ENCODE results near the gene CASP4.
"Not testable (repeated sequence)": the region's sequence is repeated elsewhere in the genome, so short reads cannot be mapped to it uniquely, and the experiment has no call there.

CASP4 gene

DNA sequence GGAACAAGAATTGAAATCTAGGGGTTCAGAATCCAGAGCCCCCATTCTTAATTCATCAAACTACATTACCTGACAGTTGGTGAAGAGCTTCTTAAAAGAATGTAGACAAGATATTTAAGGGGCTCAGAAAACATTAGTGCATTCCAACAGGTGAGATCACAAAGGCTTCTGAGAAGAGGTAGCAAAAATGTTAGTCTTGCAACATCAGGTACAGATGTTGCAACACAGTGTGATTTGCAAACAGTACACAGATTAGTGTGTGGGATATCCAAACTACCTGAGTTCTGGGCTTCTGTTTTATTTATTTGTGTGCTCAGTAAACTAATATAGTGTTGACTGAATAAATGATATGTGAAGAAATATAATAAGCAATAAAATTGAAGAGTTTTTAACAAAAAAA lies 11.8 kb downstream of the CASP4 start:
- no peak for DNase-seq (ENCODE audit: low read depth)

DNA sequence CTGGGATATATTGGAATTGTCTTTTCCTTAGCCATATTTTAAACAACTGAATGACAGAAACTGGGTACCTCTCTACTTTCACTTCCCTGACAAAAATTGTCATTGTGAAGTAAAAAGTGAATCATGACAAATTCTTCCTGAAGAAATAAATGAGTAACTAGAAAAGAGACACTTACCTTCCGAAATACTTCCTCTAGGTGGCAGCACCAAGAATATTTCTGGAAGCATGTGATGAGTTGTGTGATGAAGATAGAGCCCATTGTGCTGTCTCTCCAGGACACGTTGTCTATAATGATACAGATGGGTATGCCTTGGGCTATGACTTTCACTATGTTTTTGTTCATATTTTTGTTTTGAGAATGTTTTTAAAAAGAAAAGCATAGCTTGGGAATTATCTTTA lies 21.5 kb downstream of the CASP4 start:
- DNase-seq (ENCODE audit: low read depth) = no peak

DNA sequence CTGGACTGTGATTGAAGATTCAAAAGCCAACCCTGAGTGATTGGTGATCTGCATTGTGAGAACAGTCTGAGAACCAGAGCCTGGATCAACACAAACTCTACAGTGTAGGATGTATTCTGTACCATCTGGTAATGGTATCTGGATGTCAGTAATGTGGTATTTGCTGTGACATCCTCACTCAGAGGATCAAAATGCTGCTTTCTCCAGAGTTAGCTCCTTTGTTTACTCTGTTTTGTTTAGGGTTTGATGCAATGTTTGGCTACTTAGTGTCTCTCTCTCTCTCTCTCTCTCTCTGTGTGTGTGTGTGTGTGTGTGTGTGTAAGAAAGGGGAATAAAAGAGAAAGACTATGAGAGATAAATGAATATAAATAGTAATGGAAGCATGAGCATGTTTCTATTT lies 24.3 kb downstream of the CASP4 start:
- no peak for DNase-seq (ENCODE audit: low read depth)

DNA sequence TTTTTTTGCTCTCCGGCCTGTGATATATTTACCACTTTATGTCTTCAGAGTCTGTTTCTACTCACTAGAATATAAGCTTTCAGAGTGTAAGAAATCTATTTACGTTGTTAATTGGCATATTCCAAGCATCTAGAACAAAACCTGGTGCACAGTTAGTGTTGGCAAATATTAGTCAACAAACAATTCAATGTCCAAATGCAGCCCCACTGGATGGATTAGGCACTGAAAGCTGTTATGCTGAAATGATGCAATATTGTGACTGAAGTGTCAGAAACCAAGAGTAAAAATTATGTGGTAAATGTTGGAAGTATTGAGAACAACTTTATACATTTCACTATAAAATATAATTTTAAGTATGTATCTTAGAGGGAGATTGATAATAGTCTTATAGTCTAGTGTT lies 24.8 kb downstream of the CASP4 start:
- no peak for DNase-seq (ENCODE audit: low read depth)

DNA sequence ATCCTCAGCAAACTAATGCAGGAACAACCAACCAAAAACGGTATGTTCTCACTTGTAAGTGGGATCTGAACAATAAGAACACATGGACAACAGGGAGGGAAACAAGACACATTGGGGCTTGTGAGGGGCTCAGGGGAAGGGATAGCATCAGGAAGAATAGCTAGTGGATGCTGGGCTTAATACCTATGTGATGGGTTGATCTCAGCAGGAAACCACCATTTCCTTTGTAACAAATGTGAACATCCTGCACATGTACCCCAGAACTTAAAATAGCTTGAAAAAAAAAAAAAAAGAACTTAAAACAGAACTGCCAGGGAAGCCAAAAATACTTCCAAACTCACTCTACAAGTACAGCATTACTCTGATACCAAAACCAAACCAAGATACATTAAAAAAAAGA lies 33.8 kb downstream of the CASP4 start:
- no peak for DNase-seq (ENCODE audit: low read depth)

DNA sequence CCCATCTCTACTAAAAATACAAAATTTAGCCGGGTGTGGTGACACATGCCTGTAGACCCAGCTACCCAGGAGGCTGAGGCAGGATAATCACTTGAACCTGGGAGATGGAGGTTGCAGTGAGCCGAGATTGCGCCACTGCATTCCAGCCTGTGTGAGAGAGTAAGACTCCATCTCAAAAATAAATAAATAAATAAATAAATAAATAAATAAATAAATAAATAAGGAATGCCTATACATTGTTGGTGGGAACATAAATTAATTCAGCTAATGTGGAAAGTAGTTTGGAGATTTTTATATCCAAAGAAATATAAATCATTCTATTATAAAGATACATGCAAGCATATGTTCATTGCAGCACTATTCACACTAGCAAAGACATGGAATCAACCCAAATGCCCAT lies 34.3 kb downstream of the CASP4 start:
- not testable (repeated sequence) for DNase-seq (ENCODE audit: low read depth)

DNA sequence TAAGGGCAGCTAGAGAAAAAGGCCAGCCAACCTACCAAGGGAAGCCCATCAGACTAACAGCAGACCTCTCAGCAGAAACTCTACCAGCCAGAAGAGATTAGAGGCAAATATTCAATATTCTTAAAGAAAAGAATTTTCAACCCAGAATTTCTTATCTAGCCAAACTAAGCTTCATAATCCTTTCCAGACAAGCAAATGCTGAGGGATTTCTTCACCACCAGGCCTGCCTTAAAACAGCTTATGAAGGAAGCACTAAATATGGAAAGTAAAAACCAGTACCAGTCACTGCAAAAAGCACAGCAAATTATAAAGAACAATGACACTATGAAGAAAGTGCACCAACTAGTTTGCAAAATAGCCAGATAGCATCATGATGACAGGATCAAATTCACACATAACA lies 39.6 kb downstream of the CASP4 start:
- DNase-seq (ENCODE audit: low read depth) = no peak

DNA sequence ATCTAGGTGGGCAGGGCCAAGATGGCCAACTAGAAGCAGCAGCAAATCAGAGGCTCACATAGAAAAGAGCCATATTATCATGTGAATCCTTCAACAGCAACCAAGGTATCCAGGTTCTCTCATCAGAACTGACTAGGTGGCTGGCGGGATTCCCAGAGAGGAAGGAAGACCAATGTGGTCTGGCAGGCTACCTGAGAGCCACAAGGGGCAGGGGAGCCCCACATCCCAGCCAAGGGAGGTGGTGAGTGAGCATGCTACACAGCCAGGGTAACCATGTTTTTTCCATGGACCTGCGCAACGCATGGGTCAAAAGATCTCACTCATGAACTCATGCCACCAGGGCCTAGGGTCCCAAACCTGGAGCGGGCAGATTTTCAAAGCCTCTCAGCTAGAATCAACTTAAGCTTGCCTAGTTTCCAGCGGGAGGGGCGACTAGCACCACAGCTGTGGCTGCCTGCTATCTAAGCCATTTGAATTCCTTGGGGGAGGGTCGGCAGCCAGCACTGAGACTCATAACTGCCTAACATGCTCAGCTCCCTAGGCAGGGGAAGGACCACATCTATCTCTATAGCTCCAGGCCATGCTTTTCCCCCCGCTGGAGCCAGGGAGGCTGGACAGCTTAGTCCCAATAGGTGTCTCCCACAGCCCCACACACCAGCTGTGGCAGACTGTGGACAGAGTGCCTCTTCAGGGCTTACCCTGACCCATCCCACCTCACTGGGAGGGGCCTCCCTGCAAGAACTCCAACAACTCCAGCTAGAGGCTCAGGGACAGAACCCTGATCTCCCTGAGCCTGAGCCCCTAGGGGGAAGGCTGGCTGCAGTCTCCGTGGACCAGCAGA lies 41.4 kb downstream of the CASP4 start:
- no peak for DNase-seq (ENCODE audit: low read depth)

DNA sequence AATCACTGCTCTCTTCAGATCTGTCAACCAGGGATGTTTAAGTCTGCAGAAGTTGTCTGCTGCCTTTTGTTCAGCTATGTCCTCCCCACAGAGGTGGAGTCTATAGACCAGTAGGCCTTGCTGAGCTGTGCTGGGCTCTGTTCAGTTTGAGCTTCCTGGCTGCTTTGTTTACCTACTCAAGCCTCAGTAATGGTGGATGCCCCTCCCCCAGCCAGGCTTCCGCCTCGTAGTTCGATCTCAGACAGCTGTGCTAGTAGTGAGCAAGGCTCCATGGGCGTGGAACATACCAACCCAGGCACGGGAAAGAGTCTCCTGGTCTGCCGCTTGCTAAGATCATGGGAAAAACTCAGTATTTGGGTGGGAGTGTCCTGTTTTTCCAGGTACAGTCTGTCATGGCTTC lies 42.5 kb downstream of the CASP4 start:
- DNase-seq (ENCODE audit: low read depth) = no peak

DNA sequence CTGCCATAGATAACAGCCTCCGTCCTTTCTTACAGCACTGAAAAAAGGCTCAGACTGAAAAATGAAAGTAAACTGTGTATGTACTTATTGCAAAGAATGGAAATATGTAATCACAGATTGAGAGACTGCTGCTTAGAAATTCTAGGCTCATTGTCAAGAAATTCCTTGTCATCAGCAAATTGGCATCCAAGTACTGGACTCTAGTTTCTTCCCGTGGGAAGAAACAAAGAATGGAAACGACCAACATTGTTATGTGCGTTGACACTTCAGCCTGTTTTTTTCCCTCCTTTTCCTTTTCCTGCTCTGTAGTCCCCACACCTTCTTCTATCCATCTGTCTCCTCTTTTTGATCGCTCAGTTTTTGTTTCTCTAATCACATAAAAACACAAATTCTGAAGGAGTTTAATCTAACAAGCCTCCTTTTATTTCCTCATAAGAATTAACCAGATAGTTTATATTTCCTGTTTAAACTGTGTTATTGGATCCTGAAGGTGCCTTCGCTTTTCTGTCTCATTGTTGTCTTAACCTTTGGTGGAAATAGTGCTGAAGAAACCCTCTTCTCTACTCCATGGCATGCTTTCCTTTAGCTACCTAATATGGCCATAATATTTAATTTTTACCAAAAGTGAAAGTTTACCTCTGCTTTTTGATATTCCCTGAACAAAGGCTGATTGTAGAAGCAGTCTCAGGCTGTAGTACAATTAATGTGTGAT lies 50.1 kb downstream of the CASP4 start:
- DNase-seq (ENCODE audit: low read depth) = no peak

DNA sequence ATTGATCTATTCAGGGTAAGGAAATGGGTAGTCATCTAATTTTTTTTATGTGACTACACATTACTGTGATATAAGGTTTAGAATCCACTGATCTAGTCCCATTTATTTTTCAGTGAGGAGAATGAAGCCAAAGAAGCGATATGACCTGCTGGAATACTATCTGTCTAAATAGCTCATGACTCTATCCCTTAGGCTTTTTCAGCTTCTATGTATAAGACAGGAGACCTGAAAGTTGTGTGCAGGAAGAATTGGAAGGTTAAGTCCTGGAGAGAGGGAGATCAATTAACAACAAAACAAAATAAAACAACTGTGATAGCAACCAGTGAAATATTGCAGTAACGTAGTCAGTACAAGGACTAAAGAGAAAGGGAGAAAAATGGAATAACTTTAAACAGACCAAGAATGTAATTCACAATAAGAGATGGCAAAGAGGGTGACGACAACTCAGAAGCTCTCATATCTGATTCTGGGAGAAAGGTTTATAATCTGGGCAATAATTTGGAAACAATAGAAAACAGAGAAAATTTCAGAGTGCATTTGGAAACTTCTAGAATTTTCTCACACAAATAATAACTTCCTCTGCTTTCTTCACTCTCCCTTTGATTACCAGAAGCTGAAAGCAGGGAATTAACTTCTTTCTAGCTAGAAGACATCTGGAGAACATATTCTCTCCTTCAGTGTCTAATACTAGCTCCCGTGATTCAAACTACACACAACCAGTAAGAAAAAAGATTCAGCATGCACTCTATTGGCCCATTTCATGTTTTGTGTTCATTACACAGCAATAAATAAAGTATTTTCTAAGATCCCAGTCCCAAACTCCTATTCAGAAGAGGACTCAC lies 50.9 kb downstream of the CASP4 start:
- DNase-seq (ENCODE audit: low read depth) = no peak

DNA sequence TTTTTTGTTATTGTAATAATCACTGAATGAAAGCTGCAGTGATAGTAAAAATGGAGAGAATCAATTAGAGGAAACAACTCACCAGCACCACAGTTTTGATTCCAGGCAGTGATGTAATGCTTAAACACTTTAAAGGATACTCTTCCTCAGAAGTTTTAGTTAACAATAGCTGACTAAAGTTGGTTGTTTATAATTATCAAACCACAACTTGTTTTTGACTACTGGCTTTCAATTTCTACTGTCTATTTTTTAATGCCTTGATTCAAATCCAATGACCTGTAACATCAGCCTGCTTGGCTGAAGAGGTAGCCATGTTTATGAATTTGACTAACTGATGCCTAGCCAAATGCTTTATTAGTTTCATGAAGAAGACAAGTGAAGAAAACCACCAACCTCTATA lies 51.9 kb downstream of the CASP4 start:
- no peak for DNase-seq (ENCODE audit: low read depth)

DNA sequence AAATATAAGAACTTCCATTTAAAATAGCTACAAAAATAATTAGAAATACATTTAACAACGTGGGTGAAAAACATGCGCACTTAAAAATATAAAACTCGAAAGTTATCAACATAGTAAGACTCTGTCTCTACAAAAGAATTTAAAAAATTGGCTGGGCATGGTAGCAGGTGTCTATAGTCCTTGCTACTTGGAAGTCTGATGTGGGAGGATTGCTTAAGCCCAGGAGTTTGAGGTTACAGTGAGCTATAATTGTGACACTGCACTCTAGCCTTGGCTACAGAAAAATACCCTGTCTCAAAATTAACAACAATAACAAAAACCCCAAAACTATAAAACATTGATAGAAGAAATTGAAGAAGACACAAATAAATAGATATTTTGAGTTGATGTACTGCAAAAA lies 56.3 kb downstream of the CASP4 start:
- no peak for DNase-seq (ENCODE audit: low read depth)

DNA sequence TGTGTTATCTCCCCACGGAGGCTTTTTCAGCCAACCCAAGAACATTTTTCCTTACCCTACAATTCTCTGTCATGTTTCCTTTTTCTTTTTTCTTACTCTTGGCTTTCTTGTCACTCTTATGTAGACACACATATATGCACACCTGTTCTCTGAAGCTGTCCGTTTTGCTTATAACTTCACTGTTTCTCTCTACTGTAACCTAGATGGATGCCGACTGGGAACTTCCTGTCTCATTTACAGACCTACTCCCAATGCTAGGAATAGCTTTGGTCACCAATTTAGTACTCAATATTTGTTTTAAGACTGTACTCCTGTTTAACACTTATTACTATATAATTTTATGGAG lies 60.2 kb downstream of the CASP4 start:
- no peak for DNase-seq (ENCODE audit: low read depth)

DNA sequence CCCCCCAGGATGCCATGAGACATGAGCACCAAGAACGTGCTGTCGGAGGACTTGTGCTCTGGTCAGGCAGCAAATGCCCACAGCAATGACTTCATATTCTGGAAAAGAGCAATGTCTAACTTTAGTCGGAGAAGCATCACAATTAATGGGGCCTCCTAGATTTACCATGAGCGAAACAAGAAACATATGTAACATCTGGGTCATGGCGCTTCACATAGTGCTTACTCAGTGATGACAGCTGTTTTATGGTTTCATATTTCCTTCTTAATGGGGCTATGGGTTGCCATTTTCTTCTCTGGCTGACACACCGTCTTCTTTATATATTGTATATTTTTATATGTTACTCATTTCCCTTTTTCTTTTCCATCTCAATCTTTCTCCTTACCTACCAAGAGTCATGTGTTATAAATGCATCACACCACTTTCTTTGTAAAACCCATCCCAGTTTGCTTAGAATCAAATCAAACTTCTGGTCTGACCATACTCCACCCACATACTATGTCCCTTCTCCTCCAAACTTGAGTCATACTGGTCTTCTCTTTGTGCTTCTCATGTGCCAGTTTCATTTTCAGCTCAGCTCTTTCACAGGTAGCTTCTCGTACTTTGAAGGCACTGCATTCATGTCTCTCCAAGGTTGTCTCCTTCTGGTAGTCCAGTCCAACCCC lies 60.7 kb downstream of the CASP4 start:
- DNase-seq (ENCODE audit: low read depth) = no peak

DNA sequence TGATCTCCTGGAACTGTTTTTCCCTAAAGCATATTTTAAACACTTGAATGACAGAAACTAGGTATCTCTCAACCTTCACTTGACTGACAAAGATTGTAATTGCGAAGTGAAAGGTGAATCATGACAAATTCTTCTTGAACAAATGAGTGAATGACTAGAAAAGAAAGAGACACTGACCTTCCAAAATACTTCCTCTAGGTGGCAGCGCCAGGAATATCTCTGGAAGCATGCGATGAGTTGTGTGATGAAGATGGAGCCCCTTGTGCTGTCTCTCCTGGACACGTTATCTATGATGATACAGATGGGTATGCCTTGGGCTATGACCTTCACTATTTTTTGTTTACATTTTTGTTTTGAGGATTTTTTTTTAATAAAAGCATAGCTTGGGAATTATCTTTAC lies 63.1 kb downstream of the CASP4 start:
- DNase-seq (ENCODE audit: low read depth) = no peak

DNA sequence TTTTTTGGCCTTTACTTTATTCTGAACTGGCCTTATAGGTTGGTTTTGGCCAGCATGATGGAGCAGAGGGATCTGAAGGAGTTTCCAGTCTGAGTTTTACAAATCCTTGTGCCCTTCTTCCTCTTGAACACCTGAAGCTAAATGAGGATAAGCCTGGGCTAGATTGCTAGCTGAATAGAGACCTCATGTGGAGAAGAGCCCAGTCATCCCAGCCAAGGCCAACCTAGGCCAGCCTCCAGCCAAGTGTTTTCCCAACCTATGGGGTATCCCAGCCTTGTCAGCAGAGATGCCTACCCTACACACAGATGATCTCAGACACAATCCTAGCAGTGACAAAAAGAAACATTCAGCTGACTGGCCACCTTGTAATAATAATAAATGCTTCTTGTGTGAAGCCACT lies 69.1 kb downstream of the CASP4 start:
- DNase-seq (ENCODE audit: low read depth) = no peak

DNA sequence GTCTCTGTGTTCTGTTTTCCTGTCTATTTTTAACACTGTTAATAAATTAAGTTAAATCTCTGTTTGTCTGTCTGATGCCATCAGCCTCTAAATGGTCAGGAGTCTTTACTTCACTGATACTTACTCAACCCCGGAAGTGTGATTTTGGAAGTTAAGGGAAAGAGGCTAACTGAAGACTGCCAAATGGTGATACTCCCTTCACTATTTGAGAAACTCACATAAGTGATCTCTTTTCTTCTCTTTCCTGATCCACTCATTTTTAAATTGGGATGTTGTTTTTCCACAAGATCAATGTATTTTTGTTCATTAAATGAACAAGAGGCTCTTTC lies 69.7 kb downstream of the CASP4 start:
- no peak for DNase-seq (ENCODE audit: low read depth)

DNA sequence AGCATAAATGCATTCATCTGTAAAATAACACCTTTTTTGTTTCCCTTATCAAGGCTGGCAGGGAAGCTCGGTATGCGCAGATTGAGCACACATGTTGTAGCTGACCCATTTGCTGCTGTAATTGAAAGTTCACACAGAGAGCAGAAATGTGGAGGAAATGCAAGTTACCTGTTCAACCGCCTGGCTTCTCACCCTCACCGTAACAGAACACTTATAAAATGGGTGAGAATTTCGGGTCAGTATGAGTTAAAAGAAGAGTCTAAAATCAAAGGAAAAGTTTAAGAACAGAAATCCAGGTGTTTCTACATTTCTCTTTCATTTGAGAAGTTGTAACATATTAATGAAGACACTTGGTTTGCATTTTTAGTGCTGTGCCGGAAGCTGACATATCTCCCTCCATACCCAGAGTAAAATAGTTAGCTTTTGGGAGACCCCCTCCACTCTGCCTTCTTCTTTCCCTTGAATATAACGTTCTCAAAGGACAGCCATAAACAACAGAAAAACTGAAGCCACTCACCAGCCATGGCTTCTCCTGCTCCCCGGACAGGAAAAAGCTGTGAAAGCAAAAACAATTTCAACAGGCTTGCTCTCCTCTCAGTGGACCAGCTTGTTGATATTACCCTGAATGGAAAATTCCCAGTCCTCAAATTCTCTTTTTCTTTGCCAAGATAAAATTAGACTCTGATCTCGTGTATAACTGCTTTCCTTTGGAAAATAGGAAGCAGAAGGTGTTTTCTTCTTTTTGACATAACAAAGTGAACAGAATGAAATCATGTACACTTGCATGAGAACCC lies 70.3 kb downstream of the CASP4 start, which contains the start of gene CASP12:
TSS of gene CASP12 (minus strand) at position 570 of the 794 bp plus-strand sequence.
- no peak for DNase-seq (ENCODE audit: low read depth)

DNA sequence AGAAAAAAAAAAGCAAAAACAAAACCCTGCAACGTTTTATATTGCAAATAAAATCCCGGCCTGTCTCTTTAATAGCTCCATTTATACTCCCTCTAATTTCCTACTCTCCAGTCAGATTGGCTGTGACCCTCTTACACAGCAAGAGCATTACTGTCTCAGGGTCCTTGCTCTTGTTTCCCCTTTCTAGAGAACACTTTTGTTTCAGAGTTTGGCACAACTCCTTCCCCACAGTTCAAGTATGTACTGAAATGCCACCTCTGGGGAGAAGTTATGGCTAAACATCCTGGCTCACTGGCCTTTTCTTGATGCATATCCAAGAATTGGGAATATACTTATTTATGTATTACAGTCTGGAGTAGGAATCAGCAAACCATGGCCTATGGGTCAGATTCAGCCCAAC lies 72.7 kb downstream of the CASP4 start:
- no peak for DNase-seq (ENCODE audit: low read depth)

DNA sequence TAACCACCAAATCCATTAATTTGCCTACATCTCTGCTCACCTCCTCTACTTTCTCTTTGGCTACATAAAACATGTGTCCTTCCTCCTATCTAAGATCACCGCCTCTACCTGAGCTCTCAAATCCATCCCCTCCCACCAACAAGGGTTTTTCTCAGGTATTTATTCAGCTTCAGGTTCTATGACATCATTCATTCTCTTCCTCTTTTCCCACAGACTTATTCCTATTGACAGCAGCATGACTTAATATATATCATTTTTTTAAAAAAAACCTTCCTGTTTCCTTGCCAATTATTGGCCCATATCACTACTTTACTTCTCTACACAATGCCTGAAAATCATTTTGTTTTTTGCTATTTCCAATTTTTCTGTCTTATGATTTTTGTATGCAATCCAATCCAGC lies 74.5 kb downstream of the CASP4 start:
- DNase-seq (ENCODE audit: low read depth) = no peak
